Neuronal stem cell (in vitro differentiated cells): ENCODE measurements around the gene GCC1.
A peak's percentile ranks its signal among the peaks of the same experiment; 100 is the strongest.

Experiments used
- DNase-seq: peaks from one replicate; pipeline ENCODE4 v3.0.0-alpha.2; 2013; ENCODE audit warnings: low spot score
- H2AFZ ChIP-seq: one replicate; pipeline ENCODE4 v1.6.1; 2013; ENCODE audit warnings: mild to moderate bottlenecking, low read length, inconsistent platforms
- H2AK5ac ChIP-seq: 2 replicates; pipeline ENCODE4 v1.6.1; 2013; ENCODE audit warnings: low read depth, mild to moderate bottlenecking, inconsistent platforms, low read length, moderate library complexity, mixed read lengths
- H2BK120ac ChIP-seq: 2 replicates; pipeline ENCODE4 v1.6.1; 2013; ENCODE audit warnings: low read depth, mild to moderate bottlenecking, inconsistent platforms, low read length, moderate library complexity, mixed read lengths
- H2BK12ac ChIP-seq: one replicate; pipeline ENCODE4 v1.6.1; 2013; ENCODE audit warnings: low read length, inconsistent platforms
- H2BK15ac ChIP-seq: 2 replicates; pipeline ENCODE4 v1.6.1; 2013; ENCODE audit warnings: mild to moderate bottlenecking, low read length, inconsistent platforms, mixed read lengths
- H2BK5ac ChIP-seq: one replicate; pipeline ENCODE4 v1.6.1; 2013; ENCODE audit warnings: inconsistent platforms, mild to moderate bottlenecking, low read length, moderate library complexity
- H3K14ac ChIP-seq: one replicate; pipeline ENCODE4 v1.6.1; 2013; ENCODE audit warnings: low read length, inconsistent platforms
- H3K18ac ChIP-seq: 2 replicates; pipeline ENCODE4 v1.6.1; 2013; ENCODE audit warnings: low read length, inconsistent platforms
- H3K23ac ChIP-seq: 2 replicates; pipeline ENCODE4 v1.6.1; 2013; ENCODE audit warnings: low read depth, mild to moderate bottlenecking, mixed read lengths, low read length, inconsistent platforms; ENCODE audit not compliant: poor library complexity
- H3K27ac ChIP-seq: replicated peaks from 3 replicates; pipeline ENCODE4 v1.5.1; 2013; ENCODE audit warnings: low read length, inconsistent platforms
- H3K27me3 ChIP-seq, 3 experiments: 2 replicates each; pipeline ENCODE4 v1.6.1; 2013; ENCODE audit warnings: low read length in 3 of 3, mild to moderate bottlenecking in 2 of 3, inconsistent platforms in 1 of 3, low read depth in 1 of 3, mixed read lengths in 1 of 3, moderate library complexity in 1 of 3; ENCODE audit not compliant: control insufficient read depth in 3 of 3, insufficient read depth in 3 of 3
- H3K36me3 ChIP-seq, 2 donors: replicated peaks in 1 of 2; 2 replicates each; pipeline ENCODE4 v1.6.1; 2013; ENCODE audit warnings: low read length in 2 of 2; ENCODE audit not compliant: control insufficient read depth in 2 of 2, insufficient read depth in 2 of 2
- H3K4ac ChIP-seq: 2 replicates; pipeline ENCODE4 v1.6.1; 2013; ENCODE audit warnings: inconsistent platforms, mild to moderate bottlenecking, low read length, moderate library complexity
- H3K4me1 ChIP-seq, 2 donors: 1 replicate in 1 of 2; 2 replicates in 1 of 2; pipeline ENCODE4 v1.6.1; 2013; ENCODE audit warnings: low read length in 2 of 2, low read depth in 1 of 2; ENCODE audit not compliant: control insufficient read depth in 2 of 2, insufficient read depth in 1 of 2
- H3K4me2 ChIP-seq: one replicate; pipeline ENCODE4 v1.6.1; 2013; ENCODE audit warnings: mild to moderate bottlenecking, low read length, inconsistent platforms; ENCODE audit not compliant: insufficient read depth, poor library complexity, severe bottlenecking
- H3K4me3 ChIP-seq, 2 donors: 2 replicates each; pipeline ENCODE4 v1.5.1; 2013; ENCODE audit warnings: low read length in 2 of 2, mild to moderate bottlenecking in 2 of 2, inconsistent platforms in 1 of 2, moderate library complexity in 1 of 2
- H3K79me1 ChIP-seq: one replicate; pipeline ENCODE4 v1.6.1; 2013; ENCODE audit warnings: low read depth, mild to moderate bottlenecking, inconsistent platforms, low read length, moderate library complexity
- H3K9ac ChIP-seq: one replicate; pipeline ENCODE4 v1.6.1; 2013; ENCODE audit warnings: mild to moderate bottlenecking, low read depth, low read length, inconsistent platforms; ENCODE audit not compliant: poor library complexity
- H3K9me3 ChIP-seq, 2 donors: replicated peaks in 1 of 2; 2 replicates each; pipeline versions ENCODE3 to v1.6.1; 2013; ENCODE audit warnings: low read length in 2 of 2, mild to moderate bottlenecking in 2 of 2, inconsistent platforms in 1 of 2, low read depth in 1 of 2, mixed read lengths in 1 of 2, moderate library complexity in 1 of 2; ENCODE audit not compliant: control insufficient read depth in 2 of 2, insufficient read depth in 1 of 2
- H4K8ac ChIP-seq: one replicate; pipeline ENCODE4 v1.6.1; 2013; ENCODE audit warnings: low read depth, mild to moderate bottlenecking, inconsistent platforms, low read length, moderate library complexity
- H4K91ac ChIP-seq: one replicate; pipeline ENCODE4 v1.6.1; 2013; ENCODE audit warnings: low read length, low read depth, mild to moderate bottlenecking, inconsistent platforms; ENCODE audit not compliant: poor library complexity
- WGBS, 2 donors: extraction: QIAGEN DNeasy Blood & Tissue Kit; methylation state at CpG; one replicate each; pipeline ENCODE4 v1.1.7; 2013; ENCODE audit warnings: missing lambda C conversion rate in 2 of 2, mixed read lengths in 1 of 2; ENCODE audit not compliant: insufficient read length in 2 of 2, insufficient replicate concordance in 1 of 2; ENCODE audit errors: extremely low coverage in 2 of 2; 5-methylcytosine and 5-hydroxymethylcytosine counted together

GCC1 gene

GRCh38 chr7:127591189-127591588 is 5.8 kb upstream of the GCC1 start:
- H3K4me1 ChIP-seq, result peaks cover 3 to 5% of the 10 kb centered on the region in 2 donors
- no peak overlapping the region for H3K4ac ChIP-seq
- H2BK12ac ChIP-seq, result no peak overlapping the region
- H3K79me1 ChIP-seq, result peaks cover 3% of the 10 kb centered on the region
- H3K4me3 ChIP-seq, result no peak overlapping the region
- no peak overlapping the region for H3K14ac ChIP-seq
- no peak overlapping the region for H3K4me2 ChIP-seq
- H4K91ac ChIP-seq, result no peak overlapping the region
- no peak overlapping the region for H2AFZ ChIP-seq
- no peak overlapping the region for H3K27ac ChIP-seq
- H3K27me3 ChIP-seq, result peaks cover 0 to 4% (median 0%) of the 10 kb centered on the region in 3 experiments
- no peak overlapping the region for H3K9ac ChIP-seq
- H3K18ac ChIP-seq, result no peak overlapping the region
- no peak overlapping the region for H3K23ac ChIP-seq
- no peak overlapping the region for H2BK15ac ChIP-seq
- no peak overlapping the region for H2BK120ac ChIP-seq
- WGBS, 2 donors, result no CpG with 5 or more reads among the region's 7 CpGs
- DNase-seq, result no peak
- H2BK5ac ChIP-seq, result no peak overlapping the region
- H3K36me3 ChIP-seq, result peaks cover 16 to 30% of the 10 kb centered on the region in 2 donors
- H3K9me3 ChIP-seq, result no peaks in the 10 kb centered on the region
- H4K8ac ChIP-seq, result no peak overlapping the region
- H2AK5ac ChIP-seq, result no peak overlapping the region

GRCh38 chr7:127589896-127590295 is 4.5 kb upstream of the GCC1 start:
- H3K27me3 ChIP-seq, result peaks cover 0 to 3% (median 0%) of the 10 kb centered on the region in 3 experiments
- H3K23ac ChIP-seq, result no peak overlapping the region
- no peak overlapping the region for H3K4me3 ChIP-seq
- H3K9me3 ChIP-seq, result no peaks in the 10 kb centered on the region
- no peak overlapping the region for H2AFZ ChIP-seq
- WGBS, 2 donors, result no CpG with 5 or more reads among the region's 3 CpGs
- no peak overlapping the region for H2BK5ac ChIP-seq
- H2AK5ac ChIP-seq, result no peak overlapping the region
- no peak overlapping the region for H3K4me2 ChIP-seq
- H3K4ac ChIP-seq, result no peak overlapping the region
- no peak for DNase-seq
- no peak overlapping the region for H2BK12ac ChIP-seq
- H3K18ac ChIP-seq, result no peak overlapping the region
- peaks cover 2% of the 10 kb centered on the region for H3K79me1 ChIP-seq
- H3K36me3 ChIP-seq, result peaks cover 16 to 30% of the 10 kb centered on the region in 2 donors
- H3K27ac ChIP-seq, result no peak overlapping the region
- peaks cover 6 to 8% of the 10 kb centered on the region in 2 donors for H3K4me1 ChIP-seq
- H2BK15ac ChIP-seq, result no peak overlapping the region
- no peak overlapping the region for H2BK120ac ChIP-seq
- H4K8ac ChIP-seq, result no peak overlapping the region
- H3K14ac ChIP-seq, result no peak overlapping the region
- H4K91ac ChIP-seq, result no peak overlapping the region
- no peak overlapping the region for H3K9ac ChIP-seq

DNA sequence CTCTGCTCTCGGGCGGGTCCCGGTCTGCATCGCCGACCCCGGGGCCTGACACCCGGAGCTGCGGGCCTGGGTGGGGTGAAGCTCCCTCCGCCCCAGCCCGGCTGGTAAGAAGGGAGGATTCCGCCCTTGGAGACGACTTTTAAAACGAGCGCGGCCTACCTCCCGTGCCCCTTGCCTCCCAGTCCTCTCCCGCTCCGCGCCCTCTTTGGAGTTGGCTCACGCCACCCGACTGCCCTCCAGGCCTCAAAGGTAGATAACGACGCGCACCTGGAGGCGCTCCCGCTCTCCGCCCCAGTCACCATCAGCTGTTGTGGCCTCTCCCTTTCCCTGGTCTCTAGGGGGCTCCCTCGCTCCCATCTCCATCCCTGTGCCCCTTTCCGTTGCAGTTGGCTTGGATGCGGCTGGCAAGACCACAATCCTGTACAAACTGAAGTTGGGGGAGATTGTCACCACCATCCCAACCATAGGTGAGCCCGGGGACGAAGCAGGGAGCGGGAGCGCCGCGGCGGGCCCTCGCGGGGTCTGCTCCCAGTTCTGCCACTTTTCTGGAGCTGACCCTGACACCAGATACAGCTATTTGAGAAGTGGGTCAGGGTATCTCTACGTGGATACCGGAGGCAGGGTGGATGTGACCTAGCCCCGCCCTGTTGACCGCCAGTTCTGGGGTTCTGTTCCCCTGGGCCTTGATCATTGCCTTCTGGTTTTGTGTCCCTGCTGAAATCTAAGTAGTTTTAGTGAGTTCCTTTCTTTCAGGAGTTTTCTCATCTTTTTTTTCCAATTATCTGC is 3.5 kb upstream of the GCC1 start:
- Histone ChIP-seq H3K36me3 (peaks cover 16 to 35% of the 10 kb centered on the region in 2 donors), H4K8ac (no peak overlapping the region), H3K23ac (peak overlapping the region; percentile 22), H3K4ac (no peak overlapping the region), H3K18ac (peak overlapping the region; percentile 86), H3K4me1 (peaks cover 15 to 16% of the 10 kb centered on the region in 2 donors), H3K4me2 (peak overlapping the region; percentile 77), H2BK120ac (no peak overlapping the region), H2BK12ac (no peak overlapping the region), H3K27ac (no peak overlapping the region), H3K9ac (peak overlapping the region; percentile 81), H2AFZ (peak overlapping the region; percentile 99), H3K79me1 (peaks cover 6% of the 10 kb centered on the region), H3K4me3 (peak overlapping the region; percentile 89 to 90), H3K9me3 (no peaks in the 10 kb centered on the region), H3K14ac (no peak overlapping the region), H2BK15ac (no peak overlapping the region), H2AK5ac (no peak overlapping the region), H2BK5ac (no peak overlapping the region), H4K91ac (no peak overlapping the region), H3K27me3 (peaks cover 0 to 3% (median 0%) of the 10 kb centered on the region in 3 experiments)
- WGBS, 2 donors, result no CpG with 5 or more reads among the region's 43 CpGs
- peak; percentile 48 for DNase-seq

DNA sequence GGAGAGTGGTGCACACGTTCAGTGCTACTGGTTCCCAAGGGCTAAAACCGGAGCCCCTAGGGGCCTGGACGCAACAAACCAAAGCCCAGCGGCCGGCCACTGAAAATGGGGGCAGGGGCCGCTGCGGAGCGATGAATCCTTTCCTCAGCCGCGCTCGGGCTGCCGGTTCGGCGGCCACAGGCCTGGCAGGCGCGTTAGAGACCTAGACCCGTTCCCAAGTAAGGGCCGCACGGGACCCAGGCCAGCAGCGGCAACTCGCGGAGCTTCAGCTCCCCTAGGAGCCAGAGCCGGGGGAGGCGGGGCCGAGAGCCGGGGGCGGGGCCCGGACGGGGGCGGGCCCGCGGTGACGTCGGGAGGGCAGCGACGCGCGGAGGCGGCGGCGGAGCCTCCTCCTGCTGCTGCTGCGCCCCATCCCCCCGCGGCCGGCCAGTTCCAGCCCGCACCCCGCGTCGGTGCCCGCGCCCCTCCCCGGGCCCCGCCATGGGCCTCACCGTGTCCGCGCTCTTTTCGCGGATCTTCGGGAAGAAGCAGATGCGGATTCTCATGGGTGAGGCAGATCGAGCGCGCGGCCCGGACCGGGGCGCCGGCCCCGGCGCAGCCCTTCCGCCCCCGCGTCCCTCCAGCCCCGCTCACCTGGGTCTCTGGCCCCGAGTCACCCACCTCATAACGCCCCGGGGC is 2.8 kb upstream of the GCC1 start, which contains the start of gene ARF5:
Gene ARF5 (plus strand): TSS at position 393 of the 678 bp plus-strand sequence. CDS start 88 bp downstream, at position 481.
- Histone ChIP-seq H3K79me1 (peaks cover 8% of the 10 kb centered on the region), H4K91ac (no peak within 1 kb of the TSS), H3K4me1 (peaks cover 16 to 18% of the 10 kb centered on the region in 2 donors), H2BK5ac (no peak within 1 kb of the TSS), H3K18ac (peak within 1 kb of the TSS; percentile 92), H3K9me3 (no peaks in the 10 kb centered on the region), H2BK120ac (peak within 1 kb of the TSS; percentile 63), H2BK15ac (no peak within 1 kb of the TSS), H3K23ac (peak within 1 kb of the TSS; percentile 44), H3K9ac (peak within 1 kb of the TSS; percentile 81), H3K27me3 (peaks cover 0 to 3% (median 0%) of the 10 kb centered on the region in 3 experiments), H3K4me3 (peak within 1 kb of the TSS; percentile 89 to 90), H4K8ac (no peak within 1 kb of the TSS), H2BK12ac (no peak within 1 kb of the TSS), H3K36me3 (peaks cover 18 to 42% of the 10 kb centered on the region in 2 donors), H3K4ac (no peak within 1 kb of the TSS), H3K27ac (no peak within 1 kb of the TSS), H3K4me2 (peak within 1 kb of the TSS; percentile 77), H3K14ac (peak within 1 kb of the TSS; percentile 60), H2AK5ac (no peak within 1 kb of the TSS), H2AFZ (peak within 1 kb of the TSS; percentile 99)
- DNase-seq, result peak; percentile 83
- WGBS, 2 donors, result no CpG with 5 or more reads among the region's 77 CpGs
